Neural crest cell (in vitro differentiated cells): ENCODE results near the gene NTNG1. TPM values are rescaled to one million over a fixed set of nuclear protein-coding genes. Genes with fewer than 3 reads are reported as not detected.

Experiments used
- DNase-seq: peaks from one replicate; pipeline ENCODE4 v3.0.0; 2021; ENCODE audit warnings: low read depth, mixed read lengths, low spot score
- H3K27ac Mint-ChIP-seq: one replicate; pipeline ENCODE4 v1.8.0; 2021; ENCODE audit warnings: mild to moderate bottlenecking, mixed read lengths; ENCODE audit not compliant: unreplicated experiment
- H3K27me3 Mint-ChIP-seq: 2 replicates; pipeline ENCODE4 v1.8.0; 2021; ENCODE audit warnings: low read depth, mild to moderate bottlenecking, mixed read lengths
- H3K36me3 Mint-ChIP-seq: 2 replicates; pipeline ENCODE4 v1.8.0; 2021; ENCODE audit warnings: low read depth, mild to moderate bottlenecking, mixed read lengths
- H3K4me1 Mint-ChIP-seq: 2 replicates; pipeline ENCODE4 v1.8.0; 2021; ENCODE audit warnings: mixed read lengths
- H3K4me3 Mint-ChIP-seq: one replicate; pipeline ENCODE4 v1.8.0; 2021; ENCODE audit warnings: mild to moderate bottlenecking, mixed read lengths
- H3K9me3 Mint-ChIP-seq: 2 replicates; pipeline ENCODE4 v1.8.0; 2021; ENCODE audit warnings: mixed read lengths
- CTCF ChIP-seq: fragments of 200-600 bp; sonication (generic); conservative IDR thresholded peaks from 2 replicates; pipeline ENCODE4 v1.5.0; 2021; ENCODE audit warnings: antibody characterized with exemption, mild to moderate bottlenecking
- total RNA-seq: library from RNA; stranded (reverse); gene quantifications from 2 replicates; pipeline ENCODE4 v1.2.1, GENCODE V29; 2021

The NTNG1 gene
- total RNA-seq, 1 donor from 2014 or later = 1.1 TPM

- no peaks in the 10 kb centered on the region for H3K4me1 Mint-ChIP-seq
- TF ChIP-seq CTCF = no peak
- H3K27me3 Mint-ChIP-seq = no peaks in the 10 kb centered on the region
Measured at GRCh38 chr1:107414550-107414949, 273.7 kb downstream of the NTNG1 start.

GRCh38 chr1:107415241-107415640 lies 274.4 kb downstream of the NTNG1 start:
- Mint-ChIP-seq H3K9me3 (no peaks in the 10 kb centered on the region), H3K36me3 (no peaks in the 10 kb centered on the region), H3K4me3 (no peak overlapping the region), H3K27me3 (no peaks in the 10 kb centered on the region), H3K27ac (no peak overlapping the region), H3K4me1 (no peaks in the 10 kb centered on the region)
- TF ChIP-seq CTCF = no peak
- no peak for DNase-seq

More at GRCh38 chr1:107414550-107414949, 273.7 kb downstream of the NTNG1 start:
- Mint-ChIP-seq H3K27ac (no peak overlapping the region), H3K36me3 (no peaks in the 10 kb centered on the region), H3K4me3 (no peak overlapping the region), H3K9me3 (no peaks in the 10 kb centered on the region)
- no peak for DNase-seq

- Mint-ChIP-seq H3K36me3 (no peaks in the 10 kb centered on the region), H3K27ac (no peak overlapping the region), H3K4me3 (no peak overlapping the region), H3K9me3 (no peaks in the 10 kb centered on the region), H3K4me1 (no peaks in the 10 kb centered on the region), H3K27me3 (no peaks in the 10 kb centered on the region)
- DNase-seq = no peak
- TF ChIP-seq CTCF = no peak
Measured at GRCh38 chr1:107419003-107419402, 278.2 kb downstream of the NTNG1 start.

- H3K4me1 Mint-ChIP-seq = no peaks in the 10 kb centered on the region
- no peaks in the 10 kb centered on the region for H3K36me3 Mint-ChIP-seq
- no peak overlapping the region for H3K4me3 Mint-ChIP-seq
- no peak overlapping the region for H3K27ac Mint-ChIP-seq
- peaks cover 7% of the 10 kb centered on the region for H3K9me3 Mint-ChIP-seq
- H3K27me3 Mint-ChIP-seq = no peaks in the 10 kb centered on the region
- no peak for TF ChIP-seq CTCF
- no peak for DNase-seq
Measured at GRCh38 chr1:107422901-107423300, 282.1 kb downstream of the NTNG1 start.

- peak; percentile 25 for DNase-seq
- peak; percentile 73 for TF ChIP-seq CTCF
- H3K4me3 Mint-ChIP-seq = no peak overlapping the region
- H3K9me3 Mint-ChIP-seq = peaks cover 4% of the 10 kb centered on the region
- no peak overlapping the region for H3K27ac Mint-ChIP-seq
- H3K36me3 Mint-ChIP-seq = peaks cover 2% of the 10 kb centered on the region
- H3K4me1 Mint-ChIP-seq = no peaks in the 10 kb centered on the region
- H3K27me3 Mint-ChIP-seq = no peaks in the 10 kb centered on the region
Measured at GRCh38 chr1:107430540-107431228, 289.8 kb downstream of the NTNG1 start.
